GM12875 (cell line): ENCODE data around the gene HEXD.

Source experiments
- H3K4me3 ChIP-seq: one replicate; pipeline ENCODE4 v1.5.1; 2011; ENCODE audit warnings: low read depth, low read length, control low read depth
- TF ChIP-seq, protein P1 (sequence below): IDR thresholded peaks from 2 replicates; pipeline ENCODE4 v1.5.1; 2011; ENCODE audit warnings: low read depth, mild to moderate bottlenecking, control low read depth, inconsistent platforms, low read length, moderate library complexity, borderline replicate concordance; ENCODE audit not compliant: insufficient read depth

HEXD gene

GRCh38 chr17:82400830-82401229 is 17.3 kb upstream of the HEXD start:
- H3K4me3 ChIP-seq: no peak overlapping the region
- TF ChIP-seq, protein P1, sequence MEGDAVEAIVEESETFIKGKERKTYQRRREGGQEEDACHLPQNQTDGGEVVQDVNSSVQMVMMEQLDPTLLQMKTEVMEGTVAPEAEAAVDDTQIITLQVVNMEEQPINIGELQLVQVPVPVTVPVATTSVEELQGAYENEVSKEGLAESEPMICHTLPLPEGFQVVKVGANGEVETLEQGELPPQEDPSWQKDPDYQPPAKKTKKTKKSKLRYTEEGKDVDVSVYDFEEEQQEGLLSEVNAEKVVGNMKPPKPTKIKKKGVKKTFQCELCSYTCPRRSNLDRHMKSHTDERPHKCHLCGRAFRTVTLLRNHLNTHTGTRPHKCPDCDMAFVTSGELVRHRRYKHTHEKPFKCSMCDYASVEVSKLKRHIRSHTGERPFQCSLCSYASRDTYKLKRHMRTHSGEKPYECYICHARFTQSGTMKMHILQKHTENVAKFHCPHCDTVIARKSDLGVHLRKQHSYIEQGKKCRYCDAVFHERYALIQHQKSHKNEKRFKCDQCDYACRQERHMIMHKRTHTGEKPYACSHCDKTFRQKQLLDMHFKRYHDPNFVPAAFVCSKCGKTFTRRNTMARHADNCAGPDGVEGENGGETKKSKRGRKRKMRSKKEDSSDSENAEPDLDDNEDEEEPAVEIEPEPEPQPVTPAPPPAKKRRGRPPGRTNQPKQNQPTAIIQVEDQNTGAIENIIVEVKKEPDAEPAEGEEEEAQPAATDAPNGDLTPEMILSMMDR: no peak

- TF ChIP-seq, protein P1: no peak
- H3K4me3 ChIP-seq: no peak overlapping the region
Measured at GRCh38 chr17:82402865-82403264, 15.3 kb upstream of the HEXD start.

DNA sequence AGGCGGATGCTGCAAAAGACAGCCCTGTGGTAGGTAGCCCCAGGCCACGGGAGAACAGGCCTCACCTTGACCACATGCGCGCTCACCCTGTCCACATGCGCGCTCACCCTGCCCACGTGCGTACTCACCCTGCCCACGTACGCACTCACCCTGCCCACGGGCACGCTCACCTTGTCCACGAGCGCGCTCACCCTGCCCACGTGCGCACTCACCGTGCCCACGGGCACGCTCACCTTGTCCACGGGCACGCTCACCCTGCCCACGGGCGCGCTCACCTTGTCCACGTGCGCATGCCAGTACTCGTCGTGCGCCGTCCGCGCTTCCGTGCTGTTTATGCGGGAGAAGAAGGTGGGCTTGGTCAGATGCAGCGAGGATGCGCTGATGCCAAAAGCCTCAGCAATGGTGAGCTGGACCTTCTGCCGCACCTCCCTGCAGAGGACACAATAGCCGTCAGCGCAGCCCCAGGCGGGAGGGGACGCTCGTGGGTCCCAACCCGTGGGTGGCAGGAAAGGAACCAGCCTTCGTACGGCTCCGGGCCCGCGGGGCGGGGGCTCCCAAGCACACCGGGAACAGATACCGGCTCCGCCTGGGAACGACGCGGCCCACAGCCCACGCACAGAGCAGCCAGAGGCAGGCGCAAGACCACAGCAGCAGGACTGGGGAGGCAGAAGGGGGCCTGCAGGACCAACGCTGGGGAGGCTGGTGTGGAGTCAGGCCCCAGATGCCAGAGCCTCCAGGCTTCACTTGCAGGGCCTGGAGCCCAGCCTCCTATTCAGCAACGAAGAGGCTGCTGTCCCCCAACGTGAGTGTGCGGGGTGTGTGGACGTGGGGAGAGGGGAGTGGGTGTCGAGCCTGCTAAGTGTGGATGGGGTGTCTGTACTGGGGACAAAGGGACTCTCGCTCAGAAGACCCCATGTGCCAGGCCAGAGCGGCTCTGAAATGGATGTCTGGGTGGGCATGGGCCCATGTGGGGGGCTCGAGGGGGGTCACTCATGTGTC is 14.2 kb upstream of the HEXD start:
- H3K4me3 ChIP-seq: no peak overlapping the region
- TF ChIP-seq, protein P1: no peak

GRCh38 chr17:82405051-82405450 is 13.1 kb upstream of the HEXD start:
- TF ChIP-seq, protein P1: no peak

DNA sequence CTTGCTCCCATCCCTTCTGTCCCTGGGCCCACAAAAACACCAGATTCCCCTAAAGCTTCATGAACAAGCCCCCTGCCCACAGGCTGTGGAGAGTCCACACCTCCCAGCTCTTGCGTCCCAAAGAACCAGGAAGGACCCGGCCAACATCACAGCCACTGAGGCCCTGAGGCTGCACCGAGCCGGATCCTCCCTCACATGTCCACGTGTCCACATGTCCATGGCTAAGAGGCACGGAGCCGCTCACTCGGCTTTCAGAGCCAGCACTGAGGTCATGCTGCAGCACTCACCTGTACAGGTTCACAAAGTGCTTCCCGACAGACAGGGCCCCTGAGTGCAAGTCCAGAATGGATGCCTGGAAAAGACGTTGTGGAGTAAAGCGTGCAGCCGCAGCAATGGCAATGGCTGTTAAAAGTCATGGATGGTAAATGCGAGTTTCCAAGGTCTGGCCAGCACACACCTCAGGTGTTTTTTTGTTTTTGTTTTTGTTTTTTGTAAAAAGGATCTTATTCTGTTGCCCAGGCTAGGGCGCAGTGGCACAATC is 11.9 kb upstream of the HEXD start:
- TF ChIP-seq, protein P1: no peak
- no peak overlapping the region for H3K4me3 ChIP-seq

More at GRCh38 chr17:82405051-82405450, 13.1 kb upstream of the HEXD start:
- H3K4me3 ChIP-seq: no peak overlapping the region

- TF ChIP-seq, protein P1: no peak
- H3K4me3 ChIP-seq: no peak overlapping the region
Measured at GRCh38 chr17:82407255-82407654, 10.9 kb upstream of the HEXD start.
